Liver (tissue), 9 donors: ENCODE results near the gene LUC7L. TPM values are rescaled to one million over a fixed set of nuclear protein-coding genes. Genes with fewer than 3 reads are reported as not detected.
"Not testable (repeated sequence)": the region's sequence is repeated elsewhere in the genome, so short reads cannot be mapped to it uniquely, and the experiment has no call there.

Experiments
- DNase-seq: peaks from one replicate; pipeline ENCODE4 v3.0.0-alpha.2; 2017; ENCODE audit warnings: low spot score
- H3K27ac ChIP-seq, 2 donors: one replicate each; pipeline ENCODE4 v1.7.0; 2013; ENCODE audit warnings: inconsistent platforms in 2 of 2, low read length in 2 of 2, control low read depth in 1 of 2, low read depth in 1 of 2, mild to moderate bottlenecking in 1 of 2
- H3K27me3 ChIP-seq, 4 donors: one replicate each; pipeline versions ENCODE4 v1.6.1 to v1.7.0; 2013; ENCODE audit warnings: low read length in 3 of 4, inconsistent platforms in 1 of 4, mild to moderate bottlenecking in 1 of 4, moderate library complexity in 1 of 4; ENCODE audit not compliant: control insufficient read depth in 4 of 4, insufficient read depth in 4 of 4
- H3K36me3 ChIP-seq, 4 donors: one replicate each; pipeline versions ENCODE4 v1.6.1 to v1.7.0; 2013; ENCODE audit warnings: low read length in 3 of 4, mild to moderate bottlenecking in 3 of 4, low read depth in 1 of 4, moderate library complexity in 1 of 4; ENCODE audit not compliant: control insufficient read depth in 4 of 4, insufficient read depth in 3 of 4
- H3K4me1 ChIP-seq, 4 donors: one replicate each; pipeline versions ENCODE4 v1.6.1 to v1.7.0; 2013; ENCODE audit warnings: low read length in 3 of 4, mild to moderate bottlenecking in 3 of 4, moderate library complexity in 1 of 4; ENCODE audit not compliant: control insufficient read depth in 4 of 4, insufficient read depth in 4 of 4
- H3K4me3 ChIP-seq, 3 donors: one replicate each; pipeline versions ENCODE4 v1.6.1 to v1.7.0; 2013; ENCODE audit warnings: low read length in 3 of 3, control low read depth in 1 of 3, low read depth in 1 of 3, mild to moderate bottlenecking in 1 of 3
- H3K9ac ChIP-seq, 2 donors: one replicate each; pipeline ENCODE4 v1.7.0; 2013; ENCODE audit warnings: low read length in 2 of 2, mild to moderate bottlenecking in 2 of 2, moderate library complexity in 2 of 2, control low read depth in 1 of 2, low read depth in 1 of 2
- H3K9me3 ChIP-seq, 4 donors: one replicate each; pipeline versions ENCODE4 v1.6.1 to v1.7.0; 2013; ENCODE audit warnings: low read length in 3 of 4; ENCODE audit not compliant: control insufficient read depth in 4 of 4
- ATF3 ChIP-seq: IDR thresholded peaks from 2 replicates; pipeline ENCODE4 v1.6.1; 2016; ENCODE audit warnings: antibody characterized with exemption
- CTCF ChIP-seq: fragments of 150-350 bp; IDR thresholded peaks from 2 replicates; pipeline ENCODE4 v1.5.1; 2017; ENCODE audit warnings: improper control_type of control experiment, low read depth, low read length; ENCODE audit not compliant: missing input control
- EGR1 ChIP-seq, 2 donors: IDR thresholded peaks; 2 replicates each; pipeline ENCODE4 v1.6.1; 2016 to 2018; ENCODE audit warnings: antibody characterized with exemption in 2 of 2, low read depth in 2 of 2
- FOXA1 ChIP-seq: IDR thresholded peaks from 2 replicates; pipeline ENCODE4 v1.6.1; 2016; ENCODE audit warnings: antibody characterized with exemption
- GABPA ChIP-seq, 2 donors: IDR thresholded peaks in 1 of 2; conservative IDR thresholded peaks in 1 of 2; 2 replicates each; pipeline ENCODE4 v1.6.1; 2016; ENCODE audit warnings: antibody characterized with exemption in 2 of 2, mild to moderate bottlenecking in 1 of 2, moderate library complexity in 1 of 2
- HNF4A ChIP-seq, 2 donors: conservative IDR thresholded peaks; 2 replicates each; pipeline ENCODE4 v1.6.1; 2016; ENCODE audit warnings: antibody characterized with exemption in 2 of 2, mild to moderate bottlenecking in 2 of 2
- HNF4G ChIP-seq: IDR thresholded peaks from 2 replicates; pipeline ENCODE4 v1.6.1; 2016; ENCODE audit warnings: antibody characterized with exemption
- JUND ChIP-seq, 2 donors: IDR thresholded peaks; 2 replicates each; pipeline ENCODE4 v1.6.1; 2016; ENCODE audit warnings: antibody characterized with exemption in 2 of 2
- MAX ChIP-seq: IDR thresholded peaks from 2 replicates; pipeline ENCODE4 v1.6.1; 2016; ENCODE audit warnings: antibody characterized with exemption
- NR2F2 ChIP-seq: IDR thresholded peaks from 2 replicates; pipeline ENCODE4 v1.6.1; 2016; ENCODE audit warnings: antibody characterized with exemption
- RAD21 ChIP-seq, 2 donors: IDR thresholded peaks; 2 replicates each; pipeline ENCODE4 v1.6.1; 2016; ENCODE audit warnings: antibody characterized with exemption in 2 of 2, mild to moderate bottlenecking in 2 of 2
- RXRA ChIP-seq, 2 donors: IDR thresholded peaks; 2 replicates each; pipeline ENCODE4 v1.6.1; 2017 to 2018; ENCODE audit warnings: antibody characterized with exemption in 2 of 2, mild to moderate bottlenecking in 1 of 2
- SP1 ChIP-seq: IDR thresholded peaks from 2 replicates; pipeline ENCODE4 v1.6.1; 2018; ENCODE audit warnings: antibody characterized with exemption, mild to moderate bottlenecking
- YY1 ChIP-seq: IDR thresholded peaks from 2 replicates; pipeline ENCODE4 v1.6.1; 2016; ENCODE audit warnings: antibody characterized with exemption, mild to moderate bottlenecking
- ZBTB33 ChIP-seq: IDR thresholded peaks from 2 replicates; pipeline ENCODE4 v1.6.1; 2016; ENCODE audit warnings: antibody characterized with exemption
- WGBS: extraction: QIAGEN DNeasy Blood & Tissue Kit; methylation state at CpG from one replicate; pipeline ENCODE4 v1.1.7; 2013; 5-methylcytosine and 5-hydroxymethylcytosine counted together
- polyA plus RNA-seq, 2 donors: library from polyadenylated mRNA; stranded (reverse) in 1 of 2; unstranded in 1 of 2; fragments of 200-250 nt in 1 of 2; fragments of >200 nt in 1 of 2; fragmentation: Nextera tagmentation in 1 of 2; extraction: Ambion mirVana in 1 of 2; gene quantifications; one replicate each; pipeline versions ENCODE4 v1.2.1 to v1.2.3, GENCODE V29; 2013 to 2015
- total RNA-seq, 2 donors: library from RNA; depleted of rRNA; stranded (reverse); fragments of >200 nt; gene quantifications; one replicate each; pipeline ENCODE4 v1.2.3, GENCODE V29; 2014
- donor health status: healthy.
- donor health status: healthy.
- donor health status: healthy.
- donor health status: healthy.
- donor health status: healthy.

The LUC7L gene
- total and polyA plus RNA-seq, 4 donors, result 11.5 to 34.3 (median 19.6) TPM

- 85% methylated on average over 13 of the region's 13 CpGs for WGBS
- H3K36me3 ChIP-seq, result no peaks in the 10 kb centered on the region
- peaks cover 8 to 12% (median 9%) of the 10 kb centered on the region in 4 donors for H3K27me3 ChIP-seq
- H3K27ac ChIP-seq, result no peak overlapping the region
- no peaks in the 10 kb centered on the region for H3K9me3 ChIP-seq
- no peak overlapping the region for H3K4me3 ChIP-seq
- TF ChIP-seq HNF4A (conservative IDR thresholded peaks at IDR 0.05) (no peak), FOXA1 (no peak), RAD21 (IDR thresholded peaks at IDR 0.05) (no peak), EGR1 (IDR thresholded peaks at IDR 0.05; ENCODE audit: low read depth in 2 of 2) (no peak)
- DNase-seq, result no peak
- H3K9ac ChIP-seq, result no peak overlapping the region
- H3K4me1 ChIP-seq, result peaks cover 2 to 12% (median 10%) of the 10 kb centered on the region in 4 donors
These were observed 66.8 kb downstream of the LUC7L start for GRCh38 chr16:162271-162991.

- no peak for DNase-seq
- no peak overlapping the region for H3K9ac ChIP-seq
- H3K4me3 ChIP-seq, result no peak overlapping the region
- peaks cover 2 to 8% (median 5%) of the 10 kb centered on the region in 4 donors for H3K4me1 ChIP-seq
- peaks cover 0 to 3% (median 2%) of the 10 kb centered on the region in 4 donors for H3K27me3 ChIP-seq
- H3K27ac ChIP-seq, result no peak overlapping the region
- TF ChIP-seq CTCF (no peak), ATF3 (no peak), GABPA (IDR thresholded peaks at IDR 0.05 in 1 of 2, conservative IDR thresholded peaks at IDR 0.05 in 1 of 2) (no peak), RAD21 (IDR thresholded peaks at IDR 0.05) (no peak), ZBTB33 (no peak), MAX (no peak), YY1 (no peak), SP1 (no peak), RXRA (IDR thresholded peaks at IDR 0.05) (no peak), EGR1 (IDR thresholded peaks at IDR 0.05; ENCODE audit: low read depth in 2 of 2) (no peak), NR2F2 (no peak), JUND (IDR thresholded peaks at IDR 0.05) (no peak), HNF4G (no peak)
- WGBS, result 55% methylated on average over 18 of the region's 18 CpGs
- H3K36me3 ChIP-seq, result no peaks in the 10 kb centered on the region
- no peaks in the 10 kb centered on the region for H3K9me3 ChIP-seq
These were observed 68.5 kb downstream of the LUC7L start for GRCh38 chr16:160691-161190.

- H3K9me3 ChIP-seq, H3K27ac ChIP-seq, H3K4me1 ChIP-seq, H3K27me3 ChIP-seq, H3K4me3 ChIP-seq, H3K9ac ChIP-seq, H3K36me3 ChIP-seq, DNase-seq: not testable (repeated sequence)
- WGBS, result 69% methylated on average over 20 of the region's 20 CpGs
These were observed 69.0 kb downstream of the LUC7L start for GRCh38 chr16:160242-160641.
